ENCODE measurements around the gene CRABP1.

- TF ChIP-seq CTCF (IDR thresholded peaks at IDR 0.05) (no peak), POLR2A (IDR thresholded peaks at IDR 0.05) (no peak)
These were observed 38.8 kb upstream of the CRABP1 start for GRCh38 chr15:78301326-78301725.

All from Peyer's patch (tissue), 4 donors.